DOHH2 (cell line): Measurements from ENCODE around the gene PTPRN2.

Experiments used
- CTCF ChIP-seq: fragments of 200-600 bp; sonication (generic); IDR thresholded peaks from one replicate; pipeline ENCODE4 v1.5.1; 2014; ENCODE audit warnings: antibody characterized with exemption, mild to moderate bottlenecking, low read depth, low read length; ENCODE audit not compliant: poor library complexity, severe bottlenecking
- EZH2phosphoT487 ChIP-seq: fragments of 200-600 bp; sonication (generic); IDR thresholded peaks from 2 replicates; pipeline ENCODE4 v1.6.1; 2017; ENCODE audit warnings: borderline replicate concordance, mild to moderate bottlenecking, antibody characterized with exemption, low read length, moderate library complexity, mixed read lengths

DNA sequence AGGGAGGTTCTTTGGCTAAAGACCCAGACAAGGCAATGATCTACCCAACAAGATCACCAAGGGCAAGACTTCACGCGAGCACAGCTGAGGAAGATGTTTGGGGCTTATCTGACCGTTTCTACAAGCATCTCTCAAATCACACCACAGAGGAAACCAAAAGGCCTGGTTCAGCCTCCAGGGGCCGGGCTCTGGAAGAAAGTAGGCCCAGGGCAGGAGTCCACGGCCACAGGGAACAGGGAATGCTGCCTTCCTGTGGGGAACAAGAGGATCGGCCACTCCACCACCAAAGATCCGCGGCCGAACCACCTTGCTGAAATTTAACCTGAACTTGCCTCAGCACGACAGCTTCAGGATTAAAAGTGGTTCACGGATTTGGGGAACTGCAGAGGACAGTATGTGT lies 332.5 kb downstream of the PTPRN2 start:
- TF ChIP-seq CTCF (no peak), EZH2phosphoT487 (no peak)
